Trophoblast cell (in vitro differentiated cells and primary cell): Measurements from ENCODE around the gene IL2RG.

Experiments
- DNase-seq, 2 donors: peaks; one replicate each; pipeline ENCODE4 v3.0.0-alpha.2; 2016
- H2AFZ ChIP-seq: 2 replicates; pipeline ENCODE4 v1.6.1; 2013; ENCODE audit warnings: low read length, moderate library complexity, mild to moderate bottlenecking; ENCODE audit not compliant: insufficient read depth, poor library complexity
- H2AK5ac ChIP-seq: 2 replicates; pipeline ENCODE4 v1.6.1; 2013; ENCODE audit warnings: mild to moderate bottlenecking, low read length
- H2BK120ac ChIP-seq: 2 replicates; pipeline ENCODE4 v1.6.1; 2013; ENCODE audit warnings: low read length, mild to moderate bottlenecking, moderate library complexity; ENCODE audit not compliant: insufficient read depth, poor library complexity
- H2BK12ac ChIP-seq: 2 replicates; pipeline ENCODE4 v1.6.1; 2013; ENCODE audit warnings: mild to moderate bottlenecking, low read length, moderate library complexity
- H2BK5ac ChIP-seq: 2 replicates; pipeline ENCODE4 v1.6.1; 2013; ENCODE audit warnings: low read length, low read depth, moderate library complexity, mild to moderate bottlenecking; ENCODE audit not compliant: poor library complexity
- H3K14ac ChIP-seq: 2 replicates; pipeline ENCODE4 v1.6.1; 2013; ENCODE audit warnings: mild to moderate bottlenecking, low read length
- H3K18ac ChIP-seq: 2 replicates; pipeline ENCODE4 v1.6.1; 2013; ENCODE audit warnings: mild to moderate bottlenecking, low read length
- H3K23ac ChIP-seq: 2 replicates; pipeline ENCODE4 v1.6.1; 2013; ENCODE audit warnings: low read length
- H3K27ac ChIP-seq: 2 replicates; pipeline ENCODE4 v1.5.1; 2013; ENCODE audit warnings: low read depth, mild to moderate bottlenecking, inconsistent platforms, low read length, moderate library complexity
- H3K27me3 ChIP-seq: 2 replicates; pipeline ENCODE4 v1.6.1; 2013; ENCODE audit warnings: inconsistent platforms, mild to moderate bottlenecking, low read length, moderate library complexity; ENCODE audit not compliant: insufficient read depth
- H3K36me3 ChIP-seq, 2 experiments: 1 replicate in 1 of 2; 2 replicates in 1 of 2; pipeline ENCODE4 v1.6.1; 2013; ENCODE audit warnings: low read length in 2 of 2, mild to moderate bottlenecking in 2 of 2, moderate library complexity in 1 of 2; ENCODE audit not compliant: insufficient read depth in 2 of 2, control insufficient read depth in 1 of 2
- H3K4ac ChIP-seq: 2 replicates; pipeline ENCODE4 v1.6.1; 2013; ENCODE audit warnings: low read depth, mild to moderate bottlenecking, low read length, moderate library complexity
- H3K4me1 ChIP-seq, 2 experiments: 1 replicate in 1 of 2; 2 replicates in 1 of 2; pipeline ENCODE4 v1.6.1; 2013; ENCODE audit warnings: low read length in 2 of 2, mild to moderate bottlenecking in 2 of 2, moderate library complexity in 1 of 2; ENCODE audit not compliant: insufficient read depth in 2 of 2, control insufficient read depth in 1 of 2
- H3K4me2 ChIP-seq: 2 replicates; pipeline ENCODE4 v1.6.1; 2013; ENCODE audit warnings: inconsistent platforms, mild to moderate bottlenecking, low read length, moderate library complexity
- H3K4me3 ChIP-seq: 2 replicates; pipeline ENCODE4 v1.5.1; 2013; ENCODE audit warnings: mild to moderate bottlenecking, low read depth, low read length, inconsistent platforms
- H3K79me1 ChIP-seq: one replicate; pipeline ENCODE4 v1.6.1; 2013; ENCODE audit warnings: low read length
- H3K79me2 ChIP-seq: 2 replicates; pipeline ENCODE4 v1.6.1; 2013; ENCODE audit warnings: low read length, mild to moderate bottlenecking; ENCODE audit not compliant: control insufficient read depth, insufficient read depth, poor library complexity
- H3K9ac ChIP-seq: 2 replicates; pipeline ENCODE4 v1.6.1; 2013; ENCODE audit warnings: mild to moderate bottlenecking, low read length
- H3K9me3 ChIP-seq: 2 replicates; pipeline ENCODE4 v1.6.1; 2013; ENCODE audit warnings: low read depth, mild to moderate bottlenecking, control low read depth, inconsistent platforms, low read length; ENCODE audit not compliant: insufficient read depth
- H4K12ac ChIP-seq: 2 replicates; pipeline ENCODE4 v1.6.1; 2013; ENCODE audit warnings: low read depth, mild to moderate bottlenecking, low read length, moderate library complexity
- H4K8ac ChIP-seq: 2 replicates; pipeline ENCODE4 v1.6.1; 2013; ENCODE audit warnings: low read depth, mild to moderate bottlenecking, low read length, moderate library complexity
- H4K91ac ChIP-seq: one replicate; pipeline ENCODE4 v1.6.1; 2013; ENCODE audit warnings: low read depth, mild to moderate bottlenecking, low read length, moderate library complexity
- WGBS: extraction: QIAGEN DNeasy Blood & Tissue Kit; methylation state at CpG from one replicate; pipeline ENCODE4 v1.1.7; 2013; ENCODE audit warnings: missing lambda C conversion rate; ENCODE audit not compliant: insufficient read length, insufficient coverage; ENCODE audit errors: extremely low coverage; 5-methylcytosine and 5-hydroxymethylcytosine counted together

The IL2RG gene

DNA sequence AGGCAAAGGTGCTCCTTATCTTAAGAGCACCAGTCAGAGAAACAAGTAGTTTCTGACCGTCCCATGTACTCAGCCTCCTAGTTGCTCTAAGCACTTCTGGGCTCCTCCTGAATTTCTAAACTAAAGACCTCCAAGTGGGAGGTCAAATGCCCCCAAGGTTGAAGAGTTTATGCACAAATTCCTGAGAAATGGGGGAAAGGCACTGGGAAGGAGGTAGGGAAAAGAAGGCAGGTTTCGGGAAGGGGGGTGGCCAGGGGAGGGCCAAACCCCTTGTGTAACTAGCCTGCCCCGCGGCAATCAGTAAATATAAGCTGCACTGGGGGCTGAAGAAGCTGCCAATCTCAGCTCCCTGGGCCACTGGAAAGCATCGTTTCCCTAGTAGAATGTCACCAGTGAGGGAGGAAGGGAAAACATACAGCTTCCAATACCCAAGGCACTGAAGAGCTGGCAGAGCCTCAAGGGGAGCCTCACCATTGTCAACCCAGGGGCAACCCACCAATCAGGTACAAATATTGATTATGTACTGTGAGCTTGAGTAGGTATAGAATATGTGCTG, 12.3 kb downstream of the IL2RG start:
- WGBS = no CpG with 5 or more reads among the region's 5 CpGs
- Histone ChIP-seq H3K27ac (no peak overlapping the region), H3K23ac (no peak overlapping the region), H4K8ac (no peak overlapping the region), H3K9me3 (no peaks in the 10 kb centered on the region), H2BK5ac (no peak overlapping the region), H3K27me3 (no peaks in the 10 kb centered on the region), H3K9ac (no peak overlapping the region), H2AK5ac (no peak overlapping the region), H3K79me1 (peaks cover 8% of the 10 kb centered on the region), H2AFZ (no peak overlapping the region), H3K14ac (no peak overlapping the region), H2BK12ac (no peak overlapping the region), H3K79me2 (no peaks in the 10 kb centered on the region), H4K12ac (no peak overlapping the region), H3K18ac (no peak overlapping the region), H3K4ac (no peak overlapping the region), H3K4me3 (no peak overlapping the region), H2BK120ac (no peak overlapping the region), H3K36me3 (peaks cover 0 to 7% of the 10 kb centered on the region in 2 experiments), H3K4me2 (no peak overlapping the region), H3K4me1 (peaks cover 13 to 22% of the 10 kb centered on the region in 2 experiments), H4K91ac (no peak overlapping the region)
- no peak for DNase-seq

DNA sequence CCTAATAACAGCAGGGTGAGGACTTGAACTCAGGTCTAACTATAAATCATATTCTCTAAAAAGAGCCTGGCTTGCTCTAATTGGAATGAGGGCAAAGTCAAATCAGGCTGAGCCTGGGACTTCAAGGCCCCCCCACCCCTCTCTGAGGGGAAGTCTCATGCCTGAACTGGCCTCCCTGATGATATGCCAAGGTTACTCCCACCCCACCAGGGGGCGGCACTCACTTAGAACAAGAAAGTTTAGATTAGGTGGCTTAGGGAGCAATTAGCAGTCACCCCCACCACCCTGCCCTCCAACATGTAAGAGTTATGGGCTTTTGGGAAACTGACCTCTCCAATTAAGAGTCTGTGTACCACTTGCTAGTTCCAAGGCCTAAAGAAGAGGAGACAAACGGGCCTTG, 13.1 kb downstream of the IL2RG start:
- Histone ChIP-seq H2AK5ac (no peak overlapping the region), H4K12ac (no peak overlapping the region), H3K9ac (no peak overlapping the region), H3K23ac (no peak overlapping the region), H3K4me3 (no peak overlapping the region), H2AFZ (no peak overlapping the region), H3K4me1 (peaks cover 13 to 19% of the 10 kb centered on the region in 2 experiments), H3K9me3 (no peaks in the 10 kb centered on the region), H3K18ac (no peak overlapping the region), H3K79me2 (no peaks in the 10 kb centered on the region), H2BK5ac (no peak overlapping the region), H3K36me3 (peaks cover 0 to 7% of the 10 kb centered on the region in 2 experiments), H3K27me3 (no peaks in the 10 kb centered on the region), H2BK120ac (no peak overlapping the region), H3K14ac (no peak overlapping the region), H3K4me2 (no peak overlapping the region), H2BK12ac (no peak overlapping the region), H3K79me1 (peaks cover 7% of the 10 kb centered on the region), H4K91ac (no peak overlapping the region), H3K4ac (no peak overlapping the region), H3K27ac (no peak overlapping the region), H4K8ac (no peak overlapping the region)
- no CpG with 5 or more reads among the region's 2 CpGs for WGBS
- DNase-seq = peak; percentile 13 to 46

GRCh38 chrX:71096760-71097032, 14.7 kb downstream of the IL2RG start:
- Histone ChIP-seq H3K4me1 (peaks cover 7 to 12% of the 10 kb centered on the region in 2 experiments), H3K9ac (no peak overlapping the region), H3K9me3 (no peaks in the 10 kb centered on the region), H3K79me1 (peaks cover 6% of the 10 kb centered on the region), H3K23ac (no peak overlapping the region), H3K36me3 (peaks cover 0 to 7% of the 10 kb centered on the region in 2 experiments), H3K4me3 (peak overlapping the region; percentile 68), H3K79me2 (no peaks in the 10 kb centered on the region), H3K27me3 (no peaks in the 10 kb centered on the region), H4K91ac (peak overlapping the region; percentile 52), H2BK5ac (no peak overlapping the region), H4K8ac (no peak overlapping the region), H2BK120ac (no peak overlapping the region), H3K18ac (no peak overlapping the region), H3K4me2 (peak overlapping the region; percentile 81), H3K4ac (peak overlapping the region; percentile 80), H4K12ac (no peak overlapping the region), H2BK12ac (no peak overlapping the region), H2AFZ (no peak overlapping the region), H3K14ac (peak overlapping the region; percentile 29), H2AK5ac (no peak overlapping the region), H3K27ac (no peak overlapping the region)
- DNase-seq = no peak
- no CpG with 5 or more reads among the region's 9 CpGs for WGBS

- H3K4ac ChIP-seq = peak overlapping the region; percentile 80
- H3K27me3 ChIP-seq = no peaks in the 10 kb centered on the region
Observed at GRCh38 chrX:71095981-71096759, 15.2 kb downstream of the IL2RG start.

More at GRCh38 chrX:71095981-71096759, 15.2 kb downstream of the IL2RG start:
- H3K18ac ChIP-seq = peak overlapping the region; percentile 35
- WGBS = no CpG with 5 or more reads among the region's 46 CpGs
- H4K12ac ChIP-seq = no peak overlapping the region
- peak overlapping the region; percentile 29 for H3K14ac ChIP-seq
- H2BK5ac ChIP-seq = no peak overlapping the region
- no peaks in the 10 kb centered on the region for H3K79me2 ChIP-seq
- peak overlapping the region; percentile 27 for H2BK120ac ChIP-seq
- no peaks in the 10 kb centered on the region for H3K9me3 ChIP-seq
- no peak overlapping the region for H2AK5ac ChIP-seq
- H3K36me3 ChIP-seq = peaks cover 0 to 4% of the 10 kb centered on the region in 2 experiments
- no peak overlapping the region for H2BK12ac ChIP-seq
- H3K79me1 ChIP-seq = peaks cover 6% of the 10 kb centered on the region
- no peak overlapping the region for H3K23ac ChIP-seq
- H4K91ac ChIP-seq = peak overlapping the region; percentile 52
- H3K4me3 ChIP-seq = peak overlapping the region; percentile 68
- H3K4me1 ChIP-seq = peaks cover 5 to 8% of the 10 kb centered on the region in 2 experiments
- H4K8ac ChIP-seq = peak overlapping the region; percentile 42
- peak in 1 of 2 donors; percentile 31 for DNase-seq
- H3K4me2 ChIP-seq = peak overlapping the region; percentile 81
- peak overlapping the region; percentile 63 for H2AFZ ChIP-seq
- H3K9ac ChIP-seq = peak overlapping the region; percentile 43
- no peak overlapping the region for H3K27ac ChIP-seq
